SK-N-MC (cell line): ENCODE data around the gene ROGDI.

Source experiments
- DNase-seq: peaks from one replicate; pipeline ENCODE4 v3.0.0-alpha.2; 2011; ENCODE audit warnings: low read depth, low spot score
- H3K27ac ChIP-seq: fragments of 200-600 bp; sonication (generic); 2 replicates; pipeline ENCODE4 v1.5.1; 2016; ENCODE audit warnings: mixed run types
- H3K36me3 ChIP-seq: fragments of 200-600 bp; sonication (generic); 2 replicates; pipeline ENCODE4 v1.6.1; 2017; ENCODE audit warnings: antibody characterized with exemption, low read length, mixed read lengths; ENCODE audit not compliant: insufficient read depth
- H3K4me3 ChIP-seq: fragments of 200-600 bp; sonication (generic); 2 replicates; pipeline ENCODE4 v1.5.1; 2016
- H3K9ac ChIP-seq: fragments of 200-600 bp; sonication (generic); 2 replicates; pipeline ENCODE4 v1.8.0; 2017; ENCODE audit warnings: mixed run types, mixed read lengths; ENCODE audit not compliant: insufficient read length
- H3K9me3 ChIP-seq: fragments of 200-600 bp; sonication (generic); 2 replicates; pipeline ENCODE4 v1.6.1; 2017; ENCODE audit warnings: low read depth, mild to moderate bottlenecking, antibody characterized with exemption, low read length, moderate library complexity, mixed read lengths
- EZH2 ChIP-seq: fragments of 200-600 bp; sonication (generic); IDR thresholded peaks from one replicate; pipeline ENCODE4 v1.6.1; 2017; ENCODE audit warnings: antibody characterized with exemption
- FOXP2 ChIP-seq: optimal IDR thresholded peaks from 2 replicates; pipeline ENCODE3; 2011; ENCODE audit warnings: mild to moderate bottlenecking, moderate library complexity; ENCODE audit not compliant: insufficient read depth; ENCODE audit errors: extremely low read length, control extremely low read depth
- POLR2AphosphoS5 ChIP-seq: IDR thresholded peaks from 2 replicates; pipeline ENCODE4 v1.6.1; 2012; ENCODE audit warnings: mild to moderate bottlenecking, low read depth, low read length, borderline replicate concordance

The ROGDI gene

DNA sequence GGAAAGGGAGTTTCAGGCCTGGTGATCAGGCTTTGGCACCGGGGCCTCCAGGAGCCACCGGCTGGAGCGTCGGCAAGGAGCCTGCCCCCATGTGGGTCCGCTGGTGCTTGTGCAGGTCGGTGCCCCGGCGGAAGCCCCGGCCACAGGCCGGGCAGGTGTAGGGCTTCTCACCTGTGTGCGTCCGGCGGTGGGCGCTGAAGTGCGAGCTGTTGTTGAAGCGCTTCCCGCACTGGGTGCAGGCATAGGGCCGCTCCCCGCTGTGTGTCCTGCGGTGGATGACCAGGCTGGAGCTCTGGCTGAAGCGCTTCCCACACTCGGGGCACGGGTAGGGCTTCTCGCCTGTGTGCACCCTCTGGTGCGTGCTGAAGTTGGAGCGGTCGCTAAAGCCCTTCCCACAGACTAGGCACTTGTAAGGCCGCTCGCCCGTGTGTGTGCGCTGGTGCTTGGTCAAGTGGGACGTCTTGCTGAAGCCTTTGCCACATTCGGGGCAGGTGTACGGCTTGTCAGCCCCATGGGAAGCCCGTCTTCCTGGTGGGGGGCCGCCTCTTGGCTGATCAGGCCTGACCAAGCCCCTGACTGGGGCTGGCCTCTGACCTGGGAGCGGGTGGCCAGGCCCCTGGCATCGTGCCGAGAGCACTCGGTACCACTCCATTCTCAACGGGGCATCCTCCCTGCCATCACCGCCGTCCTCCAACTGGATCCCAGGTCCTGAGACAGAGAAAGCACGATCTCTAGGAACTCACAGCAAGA lies 49.9 kb downstream of the ROGDI start:
- TF ChIP-seq EZH2 (no peak), POLR2AphosphoS5 (no peak), FOXP2 (no peak)
- DNase-seq = no peak
- H3K27ac ChIP-seq = no peak overlapping the region
- H3K9me3 ChIP-seq = no peaks in the 10 kb centered on the region
- peaks cover 32% of the 10 kb centered on the region for H3K36me3 ChIP-seq
- H3K9ac ChIP-seq = no peak overlapping the region
- no peak overlapping the region for H3K4me3 ChIP-seq

DNA sequence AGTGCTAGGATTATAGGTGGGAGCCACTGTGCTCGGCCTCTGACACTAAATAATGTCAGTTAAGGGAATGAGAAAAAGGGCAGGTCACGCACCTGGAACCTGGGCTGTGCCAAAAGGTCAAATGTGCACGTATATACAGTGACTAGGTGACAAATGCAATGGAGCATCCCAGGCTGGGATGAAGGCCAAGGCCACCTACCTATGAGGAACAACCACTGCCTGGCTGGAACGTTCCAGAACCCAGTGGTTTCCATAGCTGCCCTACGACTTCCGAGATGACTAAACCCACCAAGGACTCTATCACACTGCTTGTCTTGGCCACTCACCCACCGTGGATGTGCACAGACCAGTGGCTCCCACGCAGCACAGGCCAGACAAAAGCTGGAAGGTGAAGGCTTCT lies 51.5 kb downstream of the ROGDI start:
- TF ChIP-seq POLR2AphosphoS5 = no peak
- TF ChIP-seq EZH2 = no peak
- DNase-seq = no peak
- no peak overlapping the region for H3K4me3 ChIP-seq
- H3K9me3 ChIP-seq = no peaks in the 10 kb centered on the region
- no peak overlapping the region for H3K27ac ChIP-seq
- no peak overlapping the region for H3K9ac ChIP-seq
- H3K36me3 ChIP-seq = peaks cover 27% of the 10 kb centered on the region

DNA sequence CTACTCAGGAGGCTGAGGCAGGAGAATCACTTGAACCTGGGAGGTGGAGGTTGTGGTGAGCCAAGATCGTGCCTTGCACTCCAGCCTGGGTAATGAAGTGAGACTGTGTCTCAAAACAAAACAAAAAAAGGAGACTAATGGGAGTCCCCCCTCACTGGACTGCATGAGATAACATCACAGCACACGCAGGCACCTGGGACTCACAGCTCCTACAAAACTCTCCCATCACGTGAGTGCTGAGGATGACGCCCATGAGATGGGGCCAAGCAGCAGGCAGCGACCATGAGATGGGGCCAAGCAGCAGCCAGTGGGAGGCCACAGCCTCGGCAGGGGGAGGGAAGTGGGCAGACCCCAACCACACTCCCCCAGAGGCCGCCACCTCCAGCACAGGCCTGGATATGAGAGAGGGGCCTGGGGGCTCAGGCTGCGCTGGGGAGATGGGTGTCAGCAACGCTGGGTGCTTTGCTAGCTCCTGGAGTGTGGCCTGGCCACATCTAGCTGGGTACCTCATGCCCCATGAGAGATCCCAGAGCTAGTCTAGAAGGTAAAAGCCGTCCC lies 52.7 kb downstream of the ROGDI start:
- DNase-seq = no peak

DNA sequence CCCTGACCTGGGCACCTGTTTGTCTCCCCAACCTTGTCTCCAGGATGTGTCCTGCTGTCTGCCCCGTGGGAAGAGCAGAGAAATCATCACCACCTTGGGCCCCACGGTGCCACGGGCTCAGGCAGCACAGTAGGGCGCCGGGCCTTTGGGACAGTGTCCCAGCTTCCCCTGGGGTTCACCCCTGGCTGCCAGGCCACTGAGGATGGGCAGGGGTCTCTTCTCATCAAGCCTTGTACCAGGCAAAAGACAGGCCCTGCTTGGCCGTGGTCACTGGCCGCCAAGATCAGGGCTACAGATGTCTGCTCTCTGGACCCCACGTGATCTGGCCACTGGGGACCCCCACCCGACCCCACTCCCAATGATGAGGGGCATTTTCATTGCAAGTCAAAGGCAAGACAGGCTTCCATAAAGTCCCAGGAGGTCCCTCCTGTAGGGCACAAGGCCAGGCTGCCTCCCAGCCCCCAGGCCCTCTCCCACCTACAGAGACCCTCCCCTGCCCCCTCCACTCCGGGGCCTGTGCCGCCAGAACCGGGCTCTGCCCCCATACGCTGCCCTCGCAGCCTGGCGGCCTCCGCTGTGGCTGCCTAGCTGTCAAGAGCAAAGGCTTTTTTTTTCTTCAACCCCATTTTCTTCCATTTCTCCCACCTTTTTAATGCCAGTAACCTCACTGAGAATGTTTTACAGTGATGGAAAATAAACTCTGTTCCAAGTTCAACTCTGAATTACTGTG lies 53.6 kb downstream of the ROGDI start:
- no peak for DNase-seq
- TF ChIP-seq POLR2AphosphoS5 (no peak), EZH2 (no peak), FOXP2 (no peak)
- Histone ChIP-seq H3K4me3 (no peak overlapping the region), H3K36me3 (peaks cover 16% of the 10 kb centered on the region; the same call in 1 of the 2 replicates), H3K9ac (no peak overlapping the region), H3K9me3 (no peaks in the 10 kb centered on the region), H3K27ac (no peak overlapping the region)

More for the DNA sequence above, 52.7 kb downstream of the ROGDI start:
- H3K9ac ChIP-seq = no peak overlapping the region
- no peaks in the 10 kb centered on the region for H3K9me3 ChIP-seq
- H3K27ac ChIP-seq = no peak overlapping the region
- no peak for TF ChIP-seq FOXP2
- no peak for TF ChIP-seq EZH2
- TF ChIP-seq POLR2AphosphoS5 = no peak
- no peak overlapping the region for H3K4me3 ChIP-seq
- peaks cover 18% of the 10 kb centered on the region for H3K36me3 ChIP-seq

DNA sequence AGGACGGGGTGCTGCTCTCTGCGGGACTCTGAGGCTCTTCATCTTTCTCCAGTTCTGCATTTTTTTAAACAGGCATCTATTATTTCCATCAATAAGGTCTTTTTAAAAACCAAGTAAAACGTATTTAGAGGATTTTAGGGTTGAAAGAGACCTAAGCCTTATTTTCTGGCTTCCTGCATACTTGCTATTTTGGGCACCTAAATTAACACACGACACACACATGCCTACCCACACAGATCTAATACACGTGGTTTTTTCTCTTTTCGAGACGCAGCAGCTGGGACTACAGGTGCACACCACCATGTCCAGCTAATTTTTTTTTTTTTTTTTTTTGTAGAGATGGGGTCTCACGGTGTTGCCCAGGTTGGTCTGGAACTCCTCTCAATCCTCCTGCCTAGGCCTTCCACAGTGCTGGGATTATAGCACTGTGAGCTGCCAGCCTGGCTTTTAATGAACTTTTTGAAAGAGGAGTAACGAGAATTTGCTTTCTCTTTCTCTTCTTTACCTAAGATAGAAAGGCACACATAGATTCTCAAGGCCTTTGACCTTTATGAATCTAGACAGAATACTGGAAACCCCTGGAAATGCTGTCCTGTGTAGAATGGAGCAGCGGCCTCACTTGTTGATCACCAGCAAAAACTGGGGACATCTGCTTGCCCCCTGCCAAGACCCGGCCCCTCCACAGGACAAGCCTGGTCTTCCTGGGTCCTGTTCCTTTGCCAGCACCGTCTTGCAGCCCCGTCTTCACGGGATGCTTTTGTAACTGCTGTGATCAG lies 54.3 kb downstream of the ROGDI start:
- Histone ChIP-seq H3K27ac (no peak overlapping the region), H3K36me3 (peaks cover 15% of the 10 kb centered on the region; the same call in 1 of the 2 replicates), H3K9ac (no peak overlapping the region), H3K9me3 (no peaks in the 10 kb centered on the region), H3K4me3 (no peak overlapping the region)
- TF ChIP-seq EZH2 = no peak
- no peak for TF ChIP-seq FOXP2
- no peak for TF ChIP-seq POLR2AphosphoS5
- DNase-seq = no peak

DNA sequence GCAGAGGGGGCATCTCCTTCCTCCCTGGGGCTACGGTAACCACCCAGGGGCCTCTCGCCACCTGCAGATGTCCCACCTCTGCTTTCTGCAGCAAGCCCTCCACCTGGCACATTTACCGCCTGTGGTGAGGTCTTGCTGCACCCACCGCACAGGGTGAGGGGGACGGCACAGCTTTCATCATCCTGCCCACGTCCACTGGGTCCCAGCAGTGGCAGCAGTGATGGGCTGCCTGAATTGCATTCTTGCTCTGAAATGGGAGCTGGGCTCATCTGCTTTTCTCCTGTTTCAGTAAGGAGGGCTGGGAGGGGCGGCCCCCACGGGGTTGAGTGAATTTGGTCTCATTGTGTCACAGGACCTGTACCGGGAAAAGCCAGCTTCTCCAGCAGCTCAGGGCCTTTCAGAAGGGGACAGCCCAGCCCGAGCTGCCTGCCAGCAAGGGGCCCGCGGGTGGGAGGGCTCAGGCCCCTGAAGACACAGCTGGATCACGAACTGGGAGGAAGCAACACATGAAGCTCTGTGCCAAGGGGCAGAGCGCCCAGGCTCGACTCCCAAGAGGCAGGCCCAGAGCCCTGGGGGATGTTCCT lies 55.4 kb downstream of the ROGDI start:
- peaks cover 5% of the 10 kb centered on the region; the same call in 1 of the 2 replicates for H3K36me3 ChIP-seq
- no peaks in the 10 kb centered on the region for H3K9me3 ChIP-seq
- TF ChIP-seq FOXP2 (no peak), EZH2 (no peak), POLR2AphosphoS5 (no peak)
- no peak overlapping the region for H3K4me3 ChIP-seq
- no peak overlapping the region for H3K27ac ChIP-seq
- no peak overlapping the region for H3K9ac ChIP-seq
- DNase-seq = no peak
